ENCODE measurements around the gene ADAP1.

- no peak for TF ChIP-seq CTCF (tag by site-specific recombination; IDR thresholded peaks at IDR 0.05)
- no peak for TF ChIP-seq ZNF19 (tag by site-specific recombination; IDR thresholded peaks at IDR 0.05; ENCODE audit: low read depth)
Observed at GRCh38 chr7:922334-923107, 32.0 kb downstream of the ADAP1 start.
